H1 (cell line): Measurements from ENCODE around the gene DENND2A. TPM values are rescaled to one million over a fixed set of nuclear protein-coding genes. Genes with fewer than 3 reads are reported as not detected.
A peak's percentile ranks its signal among the peaks of the same experiment; 100 is the strongest.

Source experiments
- CTCF ChIA-PET: fragments of 300-600 bp; sonication (Branson Sonifier 250); formaldehyde crosslinking; loops from one replicate; lab custom pipeline; 2021; ENCODE audit not compliant: partially characterized antibody; lab: Charles Lee
- POLR2A ChIA-PET: fragments of 300-600 bp; sonication (Branson Sonifier 250); formaldehyde crosslinking; loops from one replicate; lab custom pipeline; 2021; ENCODE audit warnings: inconsistent platforms; ENCODE audit not compliant: partially characterized antibody; lab: Charles Lee
- DNase-seq, 2 experiments: peaks; one replicate each; pipeline versions ENCODE4 v3.0.0 to v3.0.0-alpha.2; 2010 to 2022; ENCODE audit warnings: low spot score in 2 of 2, low read depth in 1 of 2, mixed read lengths in 1 of 2
- FAIRE-seq: peaks from 2 replicates; lab custom pipeline; 2011; peaks lifted over from hg19 to GRCh38; lab: Jason Lieb, UNC
- H2AFZ ChIP-seq: 2 replicates; pipeline ENCODE4 v1.8.1; 2012; ENCODE audit warnings: low read length, inconsistent platforms
- H2AK5ac ChIP-seq: 2 replicates; pipeline ENCODE4 v1.6.1; 2013; ENCODE audit warnings: low read depth, low read length
- H2BK120ac ChIP-seq: replicated peaks from 2 replicates; pipeline ENCODE3; 2013; ENCODE audit warnings: low read depth, low read length, inconsistent platforms
- H2BK12ac ChIP-seq: 2 replicates; pipeline ENCODE4 v1.6.1; 2013; ENCODE audit warnings: low read depth, low read length
- H2BK15ac ChIP-seq: 2 replicates; pipeline ENCODE4 v1.6.1; 2013; ENCODE audit warnings: low read length
- H2BK20ac ChIP-seq: 2 replicates; pipeline ENCODE4 v1.6.1; 2013; ENCODE audit warnings: low read length
- H2BK5ac ChIP-seq: 2 replicates; pipeline ENCODE4 v1.6.1; 2013; ENCODE audit warnings: low read depth, low read length
- H3K14ac ChIP-seq: 2 replicates; pipeline ENCODE4 v1.6.1; 2013; ENCODE audit warnings: inconsistent platforms; ENCODE audit not compliant: insufficient read length
- H3K18ac ChIP-seq: 2 replicates; pipeline ENCODE4 v1.6.1; 2013; ENCODE audit warnings: low read length; ENCODE audit errors: extremely low read depth
- H3K23ac ChIP-seq: 2 replicates; pipeline ENCODE4 v1.6.1; 2013; ENCODE audit warnings: inconsistent platforms; ENCODE audit not compliant: insufficient read length
- H3K23me2 ChIP-seq: 2 replicates; pipeline ENCODE4 v1.6.1; 2013; ENCODE audit warnings: low read depth, low read length
- H3K27ac ChIP-seq: 2 replicates; pipeline ENCODE4 v1.6.1; 2011; ENCODE audit warnings: low read depth, low read length, inconsistent platforms
- H3K27me3 ChIP-seq, 4 experiments: replicated peaks in 1 of 4; 1 replicate in 1 of 4; 2 replicates in 3 of 4; pipeline versions ENCODE4 v1.6.1 to v1.8.1; 2011 to 2013; ENCODE audit warnings: low read length in 3 of 4, mild to moderate bottlenecking in 3 of 4, inconsistent platforms in 2 of 4, mixed read lengths in 2 of 4, moderate library complexity in 1 of 4; ENCODE audit not compliant: control insufficient read depth in 3 of 4, insufficient read depth in 3 of 4; ENCODE audit errors: extremely low read depth in 1 of 4
- H3K36me3 ChIP-seq, 4 experiments: 2 replicates each; pipeline versions ENCODE4 v1.6.1 to v1.8.1; 2011 to 2013; ENCODE audit warnings: mild to moderate bottlenecking in 4 of 4, low read length in 3 of 4, moderate library complexity in 2 of 4, control low read depth in 1 of 4, inconsistent platforms in 1 of 4; ENCODE audit not compliant: insufficient read depth in 4 of 4, control insufficient read depth in 2 of 4
- H3K4ac ChIP-seq: replicated peaks from 2 replicates; pipeline ENCODE3; 2013; ENCODE audit warnings: low read length, low read depth, mixed read lengths, inconsistent platforms; ENCODE audit not compliant: insufficient read length
- H3K4me1 ChIP-seq, 4 experiments: replicated peaks in 1 of 4; 1 replicate in 1 of 4; 2 replicates in 3 of 4; pipeline versions ENCODE4 v1.6.1 to v1.8.1; 2011 to 2013; ENCODE audit warnings: low read length in 3 of 4, inconsistent platforms in 2 of 4, mixed read lengths in 1 of 4; ENCODE audit not compliant: insufficient read depth in 4 of 4, control insufficient read depth in 3 of 4
- H3K4me2 ChIP-seq, 2 experiments: 2 replicates each; pipeline versions ENCODE4 v1.6.1 to v1.8.1; 2011 to 2013; ENCODE audit warnings: low read depth in 2 of 2, low read length in 2 of 2, control low read depth in 1 of 2, inconsistent platforms in 1 of 2, mild to moderate bottlenecking in 1 of 2; ENCODE audit not compliant: insufficient read depth in 1 of 2
- H3K4me3 ChIP-seq, 4 experiments: fragments of 200-600, 300-600 bp in 1 of 4; sonication (generic), shearing (Covaris generic), sonication (Bioruptor Twin) in 1 of 4; 2 replicates each; pipeline versions ENCODE4 v1.5.1 to v1.8.1; 2011 to 2016; ENCODE audit warnings: low read length in 4 of 4, low read depth in 3 of 4, control low read depth in 2 of 4, inconsistent platforms in 2 of 4, mild to moderate bottlenecking in 2 of 4, mixed read lengths in 1 of 4, moderate library complexity in 1 of 4; ENCODE audit not compliant: insufficient read depth in 2 of 4; ENCODE audit errors: extremely low read depth in 1 of 4
- H3K56ac ChIP-seq: replicated peaks from 2 replicates; pipeline ENCODE3; 2013; ENCODE audit warnings: low read depth, mild to moderate bottlenecking, mixed read lengths, low read length, inconsistent platforms; ENCODE audit not compliant: insufficient read length
- H3K79me1 ChIP-seq: 2 replicates; pipeline ENCODE4 v1.6.1; 2013; ENCODE audit warnings: low read depth, low read length, control low read depth
- H3K79me2 ChIP-seq, 2 experiments: 2 replicates each; pipeline versions ENCODE4 v1.6.1 to v1.8.1; 2012 to 2013; ENCODE audit warnings: low read length in 2 of 2, mild to moderate bottlenecking in 2 of 2, inconsistent platforms in 1 of 2; ENCODE audit not compliant: insufficient read depth in 2 of 2, control insufficient read depth in 1 of 2
- H3K9ac ChIP-seq, 4 experiments: replicated peaks in 1 of 4; 1 replicate in 1 of 4; 2 replicates in 3 of 4; pipeline versions ENCODE4 v1.6.1 to v1.8.1; 2011 to 2013; ENCODE audit warnings: low read depth in 3 of 4, low read length in 3 of 4, control low read depth in 2 of 4, mild to moderate bottlenecking in 2 of 4, moderate library complexity in 2 of 4, inconsistent platforms in 1 of 4; ENCODE audit errors: extremely low read depth in 1 of 4
- H3K9me3 ChIP-seq, 2 experiments: 2 replicates each; pipeline versions ENCODE4 v1.6.1 to v1.8.1; 2012 to 2013; ENCODE audit warnings: mild to moderate bottlenecking in 2 of 2, moderate library complexity in 2 of 2, control low read depth in 1 of 2, inconsistent platforms in 1 of 2, low read depth in 1 of 2, low read length in 1 of 2, mixed read lengths in 1 of 2; ENCODE audit not compliant: insufficient read depth in 2 of 2
- H4K20me1 ChIP-seq, 2 experiments: replicated peaks in 1 of 2; 2 replicates each; pipeline versions ENCODE3 to v1.8.1; 2011 to 2013; ENCODE audit warnings: inconsistent platforms in 2 of 2, low read length in 2 of 2, mild to moderate bottlenecking in 1 of 2; ENCODE audit not compliant: insufficient read depth in 2 of 2, control insufficient read depth in 1 of 2
- H4K5ac ChIP-seq: 2 replicates; pipeline ENCODE4 v1.6.1; 2013; ENCODE audit warnings: low read length, low read depth, mixed read lengths, inconsistent platforms; ENCODE audit not compliant: insufficient read length
- H4K8ac ChIP-seq: 2 replicates; pipeline ENCODE4 v1.8.0; 2013; ENCODE audit warnings: mild to moderate bottlenecking, moderate library complexity, low read length, inconsistent platforms; ENCODE audit not compliant: insufficient read depth; ENCODE audit errors: extremely low read depth
- H4K91ac ChIP-seq: replicated peaks from 2 replicates; pipeline ENCODE3; 2013; ENCODE audit warnings: low read length, mixed read lengths, inconsistent platforms; ENCODE audit not compliant: insufficient read length
- ATF3 ChIP-seq: IDR thresholded peaks from 2 replicates; pipeline ENCODE4 v1.6.1; 2011; ENCODE audit warnings: low read depth, mild to moderate bottlenecking, low read length; ENCODE audit not compliant: insufficient read depth
- CHD1 ChIP-seq: IDR thresholded peaks from 2 replicates; pipeline ENCODE4 v1.6.1; 2012; ENCODE audit warnings: low read depth, low read length, improper control_type of control experiment
- CHD2 ChIP-seq: IDR thresholded peaks from 2 replicates; pipeline ENCODE4 v1.6.1; 2012; ENCODE audit warnings: low read length, improper control_type of control experiment
- KDM1A ChIP-seq: fragments of 200-600, 300-600 bp; sonication (generic); IDR thresholded peaks from 2 replicates; pipeline ENCODE4 v1.7.1; 2016; ENCODE audit warnings: mild to moderate bottlenecking, low read length, borderline replicate concordance
- KDM4A ChIP-seq: IDR thresholded peaks from one replicate; pipeline ENCODE4 v1.7.1; 2012; ENCODE audit warnings: low read depth, mild to moderate bottlenecking, moderate library complexity, low read length, inconsistent platforms; ENCODE audit not compliant: severe bottlenecking
- KDM5A ChIP-seq: fragments of 200-600 bp; IDR thresholded peaks from 2 replicates; pipeline ENCODE4 v1.7.1; 2012; ENCODE audit warnings: mild to moderate bottlenecking, low read length, inconsistent platforms, mixed read lengths
- SUZ12 ChIP-seq: fragments of 200-600 bp; sonication (generic); IDR thresholded peaks from 2 replicates; pipeline ENCODE4 v1.6.1; 2012; ENCODE audit warnings: mild to moderate bottlenecking, inconsistent platforms, low read length, moderate library complexity, mixed read lengths
- WGBS, 2 experiments: shearing (Covaris generic) in 1 of 2; methylation state at CpG; one replicate each; pipeline versions ENCODE4 v1.1.6 to v1.1.7; 2013 to 2015; ENCODE audit warnings: low lambda C conversion rate in 2 of 2, mixed read lengths in 2 of 2, inconsistent platforms in 1 of 2, low coverage in 1 of 2, missing lambda C conversion rate in 1 of 2; ENCODE audit not compliant: insufficient replicate concordance in 2 of 2, insufficient coverage in 1 of 2, insufficient read length in 1 of 2; ENCODE audit errors: extremely low coverage in 1 of 2, missing lambda C conversion rate in 1 of 2; 5-methylcytosine and 5-hydroxymethylcytosine counted together
- polyA plus RNA-seq, 7 experiments: library from polyadenylated mRNA; depleted of rRNA in 3 of 7; stranded (reverse) in 5 of 7; unstranded in 2 of 7; fragments of >200 nt in 5 of 7; fragments of 200-250 nt in 2 of 7; gene quantifications; 1 replicate in 5 of 7; 2 replicates in 1 of 7; 4 replicates in 1 of 7; pipeline versions ENCODE4 v1.2.1 to v1.2.3, GENCODE V29; 2011 to 2013; ENCODE audit warnings: missing spikeins in 2 of 7, mixed read lengths in 2 of 7
- total RNA-seq: library from RNA; stranded (reverse); fragmentation: NEBNext Ultra II Directional; extraction: Animal tissue kit (Norgen Biotek cat#: 25700); gene quantifications from 2 replicates; pipeline ENCODE4 v1.2.1, GENCODE V29; 2021

Gene DENND2A
- total and polyA plus RNA-seq, 2 of the 8 experiments (the other 6 are each of a cell fraction or from before 2014, with no cell fraction given): 5.0 to 13.0 TPM

DNA sequence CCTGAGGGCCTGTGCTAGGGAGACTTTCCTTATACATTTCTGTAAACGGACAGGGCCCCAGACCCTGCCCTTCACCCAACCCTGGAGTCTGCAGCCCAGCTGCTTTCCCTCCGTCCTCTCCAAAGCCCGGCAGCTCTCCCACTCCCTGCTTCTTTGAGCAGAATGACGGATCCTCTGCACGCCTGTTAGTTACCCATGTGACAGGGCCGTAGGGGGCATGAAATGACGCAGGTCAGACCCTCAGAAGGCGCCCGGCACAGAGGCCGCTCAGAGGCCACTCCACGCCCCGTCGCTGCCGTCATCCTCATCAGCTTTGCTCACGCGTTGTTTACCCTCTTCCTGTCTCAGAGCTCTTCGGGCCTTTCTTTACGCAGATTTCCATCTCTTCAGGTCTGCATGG lies 101.2 kb downstream of the DENND2A start:
- H3K9me3 ChIP-seq: no peaks in the 10 kb centered on the region
- no peak overlapping the region for H3K27ac ChIP-seq
- 0 out of 2 replicates have a peak overlapping the region, but pooled peaks have one; percentile 93 for H2BK20ac ChIP-seq
- peak overlapping the region; percentile 72; the same call in 1 of the 2 replicates for H2BK15ac ChIP-seq
- peaks cover 6 to 22% (median 8%) of the 10 kb centered on the region in 4 experiments for H3K4me1 ChIP-seq
- peak overlapping the region; percentile 47 for H2BK120ac ChIP-seq
- H3K4ac ChIP-seq: peak overlapping the region; percentile 80
- 93% methylated on average over 18 of the region's 18 CpGs; no CpG with 5 or more reads in 1 of the 2 experiments for WGBS, 2 experiments
- H4K8ac ChIP-seq: no peak overlapping the region
- H3K9ac ChIP-seq: no peak overlapping the region; a peak in 1 of 7 replicates
- H3K56ac ChIP-seq: no peak overlapping the region
- H3K14ac ChIP-seq: no peak overlapping the region
- H3K79me1 ChIP-seq: no peaks in the 10 kb centered on the region
- peak overlapping the region; percentile 68; the same call in 1 of the 2 replicates for H3K18ac ChIP-seq
- H4K91ac ChIP-seq: no peak overlapping the region
- CTCF ChIA-PET: interaction anchor here (0.8 to 3.7 kb wide), 3 partner anchors 16 to 102 kb away, joined by 3 to 9 read pairs (median 3); no protein-coding TSS in a partner anchor
- H3K4me3 ChIP-seq: no peak overlapping the region
- no peaks in the 10 kb centered on the region for H3K79me2 ChIP-seq
- TF ChIP-seq CHD1 (no peak), SUZ12 (no peak), KDM5A (no peak), KDM4A (no peak), KDM1A (no peak), ATF3 (no peak), CHD2 (no peak)
- H4K5ac ChIP-seq: no peak overlapping the region
- no peak for FAIRE-seq
- H2AFZ ChIP-seq: no peak overlapping the region
- DNase-seq: no peak
- H2BK5ac ChIP-seq: no peak overlapping the region
- peaks cover 6% of the 10 kb centered on the region; the same call in 1 of the 2 replicates for H3K23me2 ChIP-seq
- no peaks in the 10 kb centered on the region for H3K27me3 ChIP-seq
- no peaks in the 10 kb centered on the region for H4K20me1 ChIP-seq
- H3K4me2 ChIP-seq: no peak overlapping the region
- no peaks in the 10 kb centered on the region for H3K36me3 ChIP-seq
- H2AK5ac ChIP-seq: peak overlapping the region; percentile 75; the same call in 1 of the 2 replicates
- H3K23ac ChIP-seq: no peak overlapping the region
- peak overlapping the region; percentile 99; the same call in 1 of the 2 replicates for H2BK12ac ChIP-seq
- POLR2A ChIA-PET: interaction anchor here (0.6 kb wide), 1 partner anchor 72 kb away, joined by 3 read pairs; no protein-coding TSS in a partner anchor
